Posterior cingulate gyrus (tissue), 11 donors: Measurements from ENCODE around the gene CTIF.

ENCODE experiments used
- DNase-seq, 10 donors: peaks; one replicate each; pipeline versions ENCODE4 v3.0.0 to v3.0.0-alpha.2; 2020 to 2021; ENCODE audit warnings: mixed read lengths in 3 of 10
- intact Hi-C: fragments of 100-400 bp; cut with DNase I; formaldehyde crosslinking; loops from one replicate; pipeline ENCODE4 v1.15.1; 2023

CTIF gene

DNA sequence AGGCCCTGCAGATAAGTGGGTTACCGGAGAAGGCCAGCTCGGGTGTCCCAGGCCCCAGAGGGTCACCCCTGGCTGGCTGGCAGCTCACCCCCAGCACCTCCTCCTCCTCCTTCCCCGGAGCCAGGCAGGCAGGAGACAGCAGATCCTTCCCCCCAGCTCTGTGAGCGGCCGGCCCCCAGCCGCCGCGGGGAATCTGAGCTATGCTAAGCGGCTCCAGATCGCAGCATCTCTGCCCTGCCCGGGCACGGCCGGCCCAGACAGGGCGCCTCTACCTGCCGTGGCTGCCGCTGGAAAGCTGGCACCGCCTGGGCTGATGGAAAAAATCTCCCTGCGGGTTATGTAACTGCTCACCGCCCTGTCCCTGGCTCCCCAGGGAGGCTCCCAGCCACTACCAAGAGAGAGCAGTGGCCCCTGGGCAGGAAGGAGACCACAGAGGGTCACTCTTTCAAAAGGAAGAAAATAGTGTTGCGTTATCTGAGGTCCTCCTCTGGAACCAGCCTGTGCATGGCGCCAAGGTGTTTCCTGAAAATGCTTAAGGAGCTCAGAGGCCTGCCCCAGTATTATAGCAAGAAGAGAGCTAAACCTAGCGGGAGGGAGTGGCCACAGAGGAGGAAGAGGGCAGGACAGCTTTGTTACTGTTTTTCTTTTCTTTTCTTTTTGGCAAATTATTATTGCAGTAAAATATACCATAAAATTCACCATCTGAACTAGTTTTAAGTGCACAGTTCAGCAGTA, 233.0 kb downstream of the CTIF start:
- DNase-seq, result peak in 2 of 10 donors; percentile 58 to 79
- intact Hi-C loops, result loop anchor here (10.0 kb wide), 1 partner anchor 463 kb away; no protein-coding TSS in a partner anchor

DNA sequence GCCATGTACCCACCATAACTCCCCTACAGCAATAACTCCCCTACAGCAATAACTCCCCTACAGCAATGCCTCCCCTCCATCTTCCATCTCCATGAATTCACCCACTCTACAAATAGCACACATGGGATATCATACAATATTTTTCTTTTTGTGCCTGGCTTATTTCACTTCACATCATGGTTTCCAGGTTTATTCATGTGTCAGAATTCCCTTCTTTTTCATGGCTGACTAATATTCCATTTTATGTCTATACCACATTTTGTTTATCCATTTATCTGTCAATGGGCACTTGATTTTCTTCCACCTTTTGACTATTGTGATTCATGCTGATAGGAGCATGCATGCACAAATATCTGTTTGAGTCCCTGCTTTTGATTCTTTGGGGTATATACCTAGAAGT, 233.6 kb downstream of the CTIF start:
- intact Hi-C loops, result loop anchor here (10.0 kb wide), 1 partner anchor 462 kb away; no protein-coding TSS in a partner anchor
- no peak for DNase-seq

DNA sequence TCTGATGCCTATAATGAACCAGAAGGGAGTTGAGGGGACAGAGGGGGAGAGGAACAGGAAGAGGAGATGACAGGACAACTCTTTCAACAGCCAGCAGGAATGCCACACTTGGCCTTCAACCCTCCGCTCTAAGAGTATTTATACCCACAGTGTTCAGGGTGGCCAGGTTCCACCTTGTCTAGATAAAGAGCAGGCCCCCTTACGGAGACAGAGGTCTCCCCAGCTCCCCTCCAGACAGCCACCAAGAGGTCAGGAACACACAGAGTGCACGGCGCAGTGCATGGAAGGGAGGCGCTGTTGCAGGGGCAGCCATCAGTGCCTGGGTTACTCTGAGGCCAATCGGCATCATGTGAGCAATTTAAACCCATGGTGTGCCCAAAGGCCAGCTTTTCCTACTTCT, 235.0 kb downstream of the CTIF start:
- intact Hi-C loops, result loop anchor here (10.0 kb wide), 1 partner anchor 461 kb away; no protein-coding TSS in a partner anchor

DNA sequence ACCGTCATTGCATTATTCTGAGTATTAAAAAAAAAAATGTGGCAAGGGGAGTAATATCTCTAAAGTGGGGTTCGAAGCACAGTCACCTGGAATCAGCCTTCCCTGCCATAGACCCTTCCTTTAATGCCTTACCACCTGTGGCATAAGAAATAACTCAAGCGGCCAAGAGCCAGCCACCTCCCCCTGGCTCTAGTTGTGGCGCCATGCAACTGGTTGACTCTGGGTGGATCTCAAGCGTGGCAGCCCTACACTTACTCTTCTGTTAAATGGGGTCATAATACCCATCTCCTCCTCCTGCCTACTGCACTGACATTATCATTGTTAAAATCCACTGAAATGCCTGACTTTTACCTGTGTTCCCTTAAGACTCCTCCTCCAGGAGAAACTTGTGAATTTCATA, 236.1 kb downstream of the CTIF start:
- DNase-seq, result peak in 2 of 10 donors; percentile 4 to 26
- intact Hi-C loops, result loop anchor here (5.0 to 10.0 kb wide), 2 partner anchors 407 to 460 kb away; no protein-coding TSS in a partner anchor

More for the DNA sequence above, 235.0 kb downstream of the CTIF start:
- DNase-seq, result peak in 3 of 10 donors; percentile 21 to 81 (median 27)

DNA sequence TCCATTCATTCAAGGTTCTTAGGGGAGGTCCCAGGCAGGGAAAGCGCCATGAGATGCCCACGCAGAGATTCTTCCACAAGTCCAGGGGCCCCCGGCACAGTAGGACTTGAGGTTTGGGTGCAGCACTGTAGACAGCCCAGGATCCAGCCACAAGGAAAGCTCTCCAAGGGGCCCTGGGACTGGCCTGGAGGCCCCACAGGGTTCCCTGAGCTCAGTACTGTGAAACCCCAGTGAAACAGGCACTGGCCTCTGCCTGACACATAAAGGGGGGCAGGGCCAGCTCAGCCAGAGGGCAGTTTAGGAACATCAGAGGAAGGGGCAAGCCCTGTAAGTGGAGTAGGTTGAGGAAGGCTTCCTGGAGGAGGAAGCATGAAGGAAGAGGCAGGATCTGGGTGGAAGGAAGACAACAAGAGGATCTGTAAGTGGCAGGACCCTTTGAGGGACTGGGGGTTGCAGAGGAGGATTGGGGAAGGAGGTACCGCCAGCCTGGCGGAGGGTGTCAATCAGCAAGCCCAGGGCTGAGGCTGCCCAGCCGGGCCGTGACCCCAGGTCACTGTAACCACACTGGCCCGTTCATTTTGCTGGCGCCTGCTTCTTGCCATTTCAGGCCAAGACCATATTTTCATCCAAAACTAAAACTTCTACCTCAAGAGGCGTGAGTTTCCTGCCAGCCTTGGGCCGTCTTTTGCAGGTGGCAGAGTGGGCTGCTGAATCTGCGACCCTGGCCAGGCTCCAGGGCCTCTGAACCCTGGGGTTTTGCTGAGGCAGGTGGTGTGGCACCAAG, 236.7 kb downstream of the CTIF start:
- intact Hi-C loops, result loop anchor here (5.0 to 10.0 kb wide), 2 partner anchors 407 to 459 kb away; no protein-coding TSS in a partner anchor

DNA sequence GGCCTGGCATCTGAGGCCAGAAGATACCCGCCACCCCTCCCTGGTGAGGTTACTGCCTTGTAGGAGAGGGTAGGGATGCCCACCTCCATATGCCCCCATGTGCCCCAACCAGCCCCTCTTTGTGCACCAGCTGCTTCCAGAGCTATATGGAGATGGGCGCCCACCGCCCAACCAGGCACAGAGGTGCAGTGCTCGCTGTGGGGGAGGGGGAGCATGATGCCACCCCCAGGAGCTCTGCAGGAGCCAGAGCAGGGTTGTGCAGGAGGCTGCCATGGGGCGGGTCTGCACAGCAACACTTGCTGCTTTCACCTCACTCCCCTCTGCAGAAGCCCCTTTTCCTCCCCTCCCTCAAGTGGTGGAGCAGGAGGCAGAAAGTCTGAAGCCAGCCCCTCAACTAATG, 237.3 kb downstream of the CTIF start:
- intact Hi-C loops, result loop anchor here (5.0 to 10.0 kb wide), 2 partner anchors 406 to 459 kb away; no protein-coding TSS in a partner anchor
- peak in 2 of 10 donors; percentile 67 to 73 for DNase-seq

More for the DNA sequence above, 236.7 kb downstream of the CTIF start:
- DNase-seq, result peak in 3 of 10 donors; percentile 58 to 78 (median 62)

DNA sequence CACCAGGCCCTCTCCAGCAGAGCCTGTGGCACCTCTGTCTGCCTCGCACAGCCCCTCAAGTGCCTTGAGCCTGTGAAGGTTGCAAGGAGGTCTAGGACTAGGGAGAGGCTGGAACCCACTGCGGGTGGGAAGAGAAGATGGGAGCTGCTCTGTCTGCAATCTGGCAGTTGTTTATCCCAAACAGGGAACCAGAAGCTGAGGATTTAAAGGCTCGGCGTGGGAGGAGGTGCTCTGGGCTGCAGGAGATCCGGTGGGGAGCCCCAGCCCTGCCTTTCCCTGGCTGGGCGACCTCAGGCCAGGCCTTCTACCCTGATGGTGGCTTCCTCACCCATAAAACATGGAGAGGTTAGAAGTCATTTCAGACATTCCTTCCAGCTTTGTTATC, 237.8 kb downstream of the CTIF start:
- intact Hi-C loops, result loop anchor here (5.0 to 10.0 kb wide), 2 partner anchors 406 to 458 kb away; no protein-coding TSS in a partner anchor

DNA sequence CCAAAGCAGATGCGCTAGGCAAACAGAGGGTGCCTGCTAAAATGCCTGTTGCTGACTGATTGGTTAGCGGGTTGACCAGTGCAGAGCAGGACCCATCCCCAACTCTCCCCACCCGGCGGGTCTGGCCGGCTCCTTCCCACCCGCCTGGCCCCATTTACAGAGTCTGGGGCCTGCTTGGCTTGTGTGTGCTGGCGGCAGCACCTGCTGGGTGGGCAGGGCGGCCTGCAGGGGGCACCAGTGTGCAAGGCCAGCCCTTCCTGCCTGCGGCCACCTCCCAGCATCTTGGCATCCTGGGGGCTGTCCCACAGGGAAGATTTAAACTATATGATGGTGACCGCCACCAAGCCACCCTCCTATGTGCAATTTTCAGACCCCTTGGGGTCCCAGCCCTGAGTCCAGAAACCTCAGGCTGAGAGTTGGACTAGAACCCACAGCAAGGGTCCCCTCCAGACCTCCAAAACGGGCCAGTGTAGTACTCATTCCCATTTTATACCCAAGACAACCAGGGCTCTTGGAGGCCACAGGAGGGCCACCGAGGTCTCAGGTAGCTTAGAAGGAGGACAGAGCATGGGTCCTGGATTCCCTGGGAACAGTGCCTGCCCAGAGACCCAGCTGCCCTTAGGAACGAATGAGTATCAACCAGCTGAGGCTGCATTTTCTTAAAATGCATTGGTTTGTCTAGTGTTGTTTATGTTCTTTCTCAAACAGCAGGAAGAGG, 238.4 kb downstream of the CTIF start:
- DNase-seq, result peak in 8 of 10 donors; percentile 55 to 95 (median 71)
- intact Hi-C loops, result loop anchor here (5.0 to 10.0 kb wide), 2 partner anchors 405 to 458 kb away; no protein-coding TSS in a partner anchor

More for the DNA sequence above, 237.8 kb downstream of the CTIF start:
- peak in 2 of 10 donors; percentile 37 to 63 for DNase-seq

DNA sequence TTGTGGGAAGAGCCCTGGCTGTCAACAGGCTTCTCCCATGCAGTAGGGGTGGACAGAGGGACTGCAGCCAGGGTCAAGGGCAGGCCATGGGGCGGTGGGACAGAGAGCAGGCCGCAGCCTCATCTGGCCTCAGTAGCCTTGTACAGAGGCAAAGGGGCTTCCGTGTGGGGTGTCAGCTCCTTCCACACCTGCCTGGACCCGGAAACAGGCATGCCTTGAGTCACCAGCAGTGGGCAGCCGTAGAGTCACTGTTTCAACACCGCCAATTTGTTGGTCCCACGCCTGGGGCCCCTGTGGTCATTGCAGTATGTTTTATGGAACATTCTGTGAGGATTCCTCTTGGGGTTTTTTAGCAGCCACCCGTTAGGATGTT, 238.9 kb downstream of the CTIF start:
- peak in 4 of 10 donors; percentile 38 to 85 (median 78) for DNase-seq
- intact Hi-C loops, result loop anchor here (5.0 to 10.0 kb wide), 2 partner anchors 405 to 457 kb away; no protein-coding TSS in a partner anchor

DNA sequence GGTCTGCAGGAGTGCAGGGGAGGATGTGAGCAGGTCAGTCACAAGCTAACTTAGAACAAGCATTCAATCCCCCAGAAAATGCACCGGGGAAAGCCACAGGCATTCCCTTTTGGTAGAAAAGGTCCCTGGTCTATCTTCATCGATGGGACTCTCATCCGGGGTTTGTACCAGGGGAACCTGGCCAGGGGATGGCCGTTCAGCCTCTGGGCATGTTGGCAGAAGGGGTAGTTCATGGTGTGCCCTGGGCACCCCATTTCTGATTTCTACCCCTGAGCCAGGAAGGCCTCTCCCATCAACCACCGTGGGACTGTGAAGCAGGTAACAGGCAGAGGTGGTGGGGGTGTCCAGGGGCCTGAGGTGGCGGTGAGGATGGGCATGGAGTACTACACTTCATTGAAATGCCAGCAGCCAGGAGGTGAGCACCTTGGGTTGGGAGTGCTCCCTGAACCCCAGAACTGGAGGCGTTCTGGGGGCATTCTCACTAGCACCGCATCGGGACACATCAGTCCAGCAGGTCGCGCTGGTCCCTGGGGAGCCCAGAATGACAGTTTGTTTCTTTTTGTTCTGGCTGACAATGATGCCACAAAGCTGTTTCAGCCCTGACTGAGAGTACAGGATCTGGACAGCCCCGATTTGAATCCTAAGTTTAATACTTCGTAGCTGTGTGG, 239.6 kb downstream of the CTIF start:
- DNase-seq, result peak in 3 of 10 donors; percentile 53 to 73 (median 54)
- intact Hi-C loops, result loop anchor here (5.0 to 10.0 kb wide), 2 partner anchors 404 to 456 kb away; no protein-coding TSS in a partner anchor

DNA sequence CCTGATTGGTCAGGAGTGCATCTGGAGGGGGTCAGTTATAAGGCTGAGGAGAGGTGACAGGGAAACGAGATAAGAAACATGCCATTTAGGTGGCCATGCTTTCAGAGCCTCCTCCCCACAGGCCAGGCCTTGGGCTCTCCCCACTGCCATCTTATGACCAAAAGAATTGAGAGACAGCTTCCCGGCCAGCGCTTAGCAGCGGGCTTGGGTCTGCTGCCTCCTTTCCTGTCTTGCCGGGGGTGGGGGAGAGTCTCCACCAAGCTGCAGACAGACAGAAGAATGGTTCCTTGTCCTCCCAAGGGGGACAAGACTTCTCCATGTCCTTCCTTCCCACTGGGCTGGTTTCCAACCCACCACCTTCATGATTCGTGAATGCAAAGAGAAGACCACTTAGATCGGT, 240.6 kb downstream of the CTIF start:
- intact Hi-C loops, result loop anchor here (5.0 to 10.0 kb wide), 2 partner anchors 403 to 455 kb away; no protein-coding TSS in a partner anchor
- peak in 3 of 10 donors; percentile 43 to 50 (median 48) for DNase-seq

DNA sequence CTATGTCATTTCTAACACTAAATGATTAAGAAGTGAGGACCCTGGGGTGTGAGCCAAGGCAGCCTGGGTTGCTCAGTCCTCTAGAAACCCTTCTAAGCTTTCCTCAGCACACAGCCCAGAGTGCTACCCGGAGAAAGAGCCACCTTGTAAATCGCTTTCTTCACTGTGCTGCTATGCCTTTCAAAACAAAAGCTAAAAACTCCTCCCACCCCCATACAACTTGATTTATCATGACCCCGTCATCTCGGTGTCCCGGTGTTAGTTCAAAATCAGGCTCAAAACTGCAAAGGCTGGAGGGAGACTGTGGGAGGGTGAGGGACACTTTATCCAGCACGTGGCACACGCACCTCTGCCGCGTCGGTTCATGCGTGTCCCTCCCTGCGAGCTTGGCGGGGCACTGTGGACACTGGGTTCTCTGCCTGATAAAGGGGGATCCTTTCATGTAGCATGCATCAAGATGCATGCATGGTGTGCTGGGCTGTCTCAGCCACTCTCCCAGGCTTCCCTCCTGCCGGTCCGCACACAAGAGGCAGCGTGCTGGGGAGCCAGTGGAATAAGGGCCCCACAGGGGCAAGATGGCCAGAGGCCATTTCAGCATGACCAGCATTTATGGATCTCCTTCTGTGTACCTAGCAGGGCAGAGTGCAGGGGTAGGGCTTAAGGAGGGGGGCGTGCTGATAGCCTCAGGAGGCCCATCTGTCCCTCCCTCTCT, 241.5 kb downstream of the CTIF start:
- intact Hi-C loops, result loop anchor here (2.0 to 5.0 kb wide), 3 partner anchors 62 to 170 kb away; partner anchors contain the start of gene SMAD7
- peak in 2 of 10 donors; percentile 71 to 75 for DNase-seq

DNA sequence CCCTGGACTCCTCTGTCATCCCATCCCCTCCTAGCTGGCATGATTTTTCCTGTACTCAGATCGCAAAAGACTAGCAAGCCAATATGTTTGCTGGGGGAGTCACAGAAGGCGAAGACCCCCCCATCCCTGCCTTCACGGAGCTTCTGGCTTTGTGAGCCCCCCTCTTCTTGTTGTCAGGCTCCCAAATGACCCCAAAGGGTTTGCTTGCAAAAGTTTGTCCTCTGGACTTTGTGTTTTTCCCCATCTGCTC, 242.0 kb downstream of the CTIF start:
- no peak for DNase-seq
- intact Hi-C loops, result loop anchor here (2.0 to 5.0 kb wide), 3 partner anchors 61 to 170 kb away; partner anchors contain the start of gene SMAD7

DNA sequence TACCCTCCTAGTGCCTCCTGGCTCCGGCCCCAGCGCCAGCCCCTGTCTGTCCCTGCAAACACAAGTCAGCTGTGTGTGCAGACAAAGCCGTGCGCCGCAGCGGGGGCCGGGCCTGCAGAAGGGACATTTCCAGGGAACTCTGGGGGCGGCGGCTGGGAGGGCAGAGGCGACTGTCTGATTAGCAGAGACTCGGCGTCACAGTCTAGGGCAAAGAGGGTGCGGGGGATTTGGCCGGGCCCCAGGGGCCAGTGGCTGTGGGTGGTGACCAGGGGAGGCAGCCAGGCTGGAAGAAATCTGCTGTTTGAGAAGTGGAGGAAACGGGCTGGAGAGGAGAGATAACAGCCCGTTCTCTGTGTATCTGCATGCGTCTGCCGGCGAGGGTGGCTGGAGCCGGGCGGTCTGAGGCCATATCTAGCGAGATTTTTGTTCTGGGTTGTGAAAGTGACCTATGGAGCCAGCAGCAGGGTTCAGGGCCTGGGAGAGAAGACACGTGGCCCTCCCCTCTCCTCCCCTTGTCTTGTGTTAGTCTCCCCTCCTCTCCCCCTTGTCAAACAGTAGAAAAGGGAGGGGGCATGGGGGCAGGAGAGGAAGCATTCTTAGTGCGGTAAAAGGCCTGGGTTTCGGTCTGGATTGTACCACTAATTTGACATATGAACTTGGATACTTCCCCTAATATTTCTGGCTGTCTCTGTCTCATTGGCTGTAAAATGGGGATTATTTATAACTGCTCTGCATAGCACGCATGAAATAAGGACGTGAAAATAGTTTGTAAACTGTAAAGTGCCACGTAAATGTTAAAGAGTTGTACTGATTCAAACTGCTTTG, 242.5 kb downstream of the CTIF start:
- DNase-seq, result peak; percentile 72 to 97 (median 88)
- intact Hi-C loops, result loop anchor here (2.0 to 5.0 kb wide), 3 partner anchors 61 to 169 kb away; partner anchors contain the start of gene SMAD7

DNA sequence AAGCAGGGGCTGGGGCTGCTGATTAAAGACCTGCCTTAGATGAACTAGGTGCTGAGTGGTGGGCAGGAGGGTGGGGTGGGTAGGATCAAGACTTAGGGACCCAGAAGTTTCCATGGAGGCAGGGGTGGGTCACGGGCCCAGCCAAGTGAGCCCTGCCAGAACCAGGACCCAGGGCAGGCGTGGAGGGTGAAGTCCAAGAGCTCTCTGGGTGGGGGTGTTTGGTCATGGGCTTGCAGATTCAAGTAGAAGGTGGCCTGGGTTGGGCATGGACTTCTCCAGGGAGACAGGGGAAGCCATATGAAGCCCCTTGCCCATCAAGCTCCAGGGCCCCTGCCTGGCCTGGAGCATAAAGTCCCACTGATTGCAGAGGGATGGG, 243.1 kb downstream of the CTIF start:
- intact Hi-C loops, result loop anchor here (2.0 to 5.0 kb wide), 3 partner anchors 60 to 169 kb away; partner anchors contain the start of gene SMAD7
- DNase-seq, result peak in 2 of 10 donors; percentile 25 to 80

DNA sequence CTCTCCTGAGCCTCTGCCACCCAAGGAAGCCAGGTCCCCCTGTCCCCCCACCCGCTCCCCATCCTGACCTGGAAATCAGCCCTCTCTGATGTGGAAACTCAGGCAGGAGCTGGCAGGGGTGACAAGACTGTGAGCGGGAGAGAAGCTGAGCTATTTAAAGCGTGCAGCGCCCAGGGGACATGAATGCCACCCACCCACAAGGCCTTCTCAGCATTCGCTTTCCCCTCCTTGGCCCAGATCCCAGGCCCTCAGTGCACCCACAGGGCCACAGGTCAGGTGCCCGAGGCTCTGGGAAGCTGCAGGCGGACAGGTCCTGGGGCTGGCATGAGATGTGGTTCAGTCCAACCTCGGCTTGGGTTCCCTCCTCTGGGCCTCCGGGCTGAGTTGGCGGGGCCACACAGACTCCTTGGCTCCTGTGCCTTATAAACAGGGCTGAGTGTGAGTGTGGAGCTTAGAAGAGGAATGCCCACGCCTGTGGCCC, 243.6 kb downstream of the CTIF start:
- peak in 2 of 10 donors; percentile 81 to 82 for DNase-seq

More for the DNA sequence above, 243.6 kb downstream of the CTIF start:
- intact Hi-C loops, result loop anchor here (5.0 kb wide), 2 partner anchors 60 to 105 kb away; no protein-coding TSS in a partner anchor
